ENCODE results near the gene ERCC1. TPM values are rescaled to one million over a fixed set of nuclear protein-coding genes. Genes with fewer than 3 reads are reported as not detected.

Gene ERCC1
- polyA plus RNA-seq, 1 donor from 2014 or later = 69.2 TPM

GRCh38 chr19:45362291-45362690 lies 61.4 kb downstream of the ERCC1 start:
- H3F3A ChIP-seq (ENCODE audit: insufficient read depth, low read length, poor library complexity, severe bottlenecking) = no peaks in the 10 kb centered on the region
- H3K27ac ChIP-seq (ENCODE audit: low read length) = no peak overlapping the region
- no peaks in the 10 kb centered on the region for H3K36me3 ChIP-seq (ENCODE audit: insufficient read depth, low read length)
- TF ChIP-seq EZH2 (IDR thresholded peaks at IDR 0.05; ENCODE audit: borderline replicate concordance, insufficient read depth, low read length, poor library complexity, severe bottlenecking) (no peak), MXI1 (conservative IDR thresholded peaks at IDR 0.05; ENCODE audit: poor library complexity, severe bottlenecking) (no peak), POLR2AphosphoS5 (IDR thresholded peaks at IDR 0.05) (no peak), TAF1 (IDR thresholded peaks at IDR 0.05; ENCODE audit: low read depth) (no peak), RAD21 (conservative IDR thresholded peaks at IDR 0.05) (no peak), SMC3 (conservative IDR thresholded peaks at IDR 0.05; ENCODE audit: poor library complexity) (no peak), EP300 (conservative IDR thresholded peaks at IDR 0.05; ENCODE audit: poor library complexity, severe bottlenecking) (no peak)
- TF ChIP-seq, protein P1, sequence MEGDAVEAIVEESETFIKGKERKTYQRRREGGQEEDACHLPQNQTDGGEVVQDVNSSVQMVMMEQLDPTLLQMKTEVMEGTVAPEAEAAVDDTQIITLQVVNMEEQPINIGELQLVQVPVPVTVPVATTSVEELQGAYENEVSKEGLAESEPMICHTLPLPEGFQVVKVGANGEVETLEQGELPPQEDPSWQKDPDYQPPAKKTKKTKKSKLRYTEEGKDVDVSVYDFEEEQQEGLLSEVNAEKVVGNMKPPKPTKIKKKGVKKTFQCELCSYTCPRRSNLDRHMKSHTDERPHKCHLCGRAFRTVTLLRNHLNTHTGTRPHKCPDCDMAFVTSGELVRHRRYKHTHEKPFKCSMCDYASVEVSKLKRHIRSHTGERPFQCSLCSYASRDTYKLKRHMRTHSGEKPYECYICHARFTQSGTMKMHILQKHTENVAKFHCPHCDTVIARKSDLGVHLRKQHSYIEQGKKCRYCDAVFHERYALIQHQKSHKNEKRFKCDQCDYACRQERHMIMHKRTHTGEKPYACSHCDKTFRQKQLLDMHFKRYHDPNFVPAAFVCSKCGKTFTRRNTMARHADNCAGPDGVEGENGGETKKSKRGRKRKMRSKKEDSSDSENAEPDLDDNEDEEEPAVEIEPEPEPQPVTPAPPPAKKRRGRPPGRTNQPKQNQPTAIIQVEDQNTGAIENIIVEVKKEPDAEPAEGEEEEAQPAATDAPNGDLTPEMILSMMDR (IDR thresholded peaks at IDR 0.05; ENCODE audit: poor library complexity, severe bottlenecking) = no peak
- TF ChIP-seq, protein P2, sequence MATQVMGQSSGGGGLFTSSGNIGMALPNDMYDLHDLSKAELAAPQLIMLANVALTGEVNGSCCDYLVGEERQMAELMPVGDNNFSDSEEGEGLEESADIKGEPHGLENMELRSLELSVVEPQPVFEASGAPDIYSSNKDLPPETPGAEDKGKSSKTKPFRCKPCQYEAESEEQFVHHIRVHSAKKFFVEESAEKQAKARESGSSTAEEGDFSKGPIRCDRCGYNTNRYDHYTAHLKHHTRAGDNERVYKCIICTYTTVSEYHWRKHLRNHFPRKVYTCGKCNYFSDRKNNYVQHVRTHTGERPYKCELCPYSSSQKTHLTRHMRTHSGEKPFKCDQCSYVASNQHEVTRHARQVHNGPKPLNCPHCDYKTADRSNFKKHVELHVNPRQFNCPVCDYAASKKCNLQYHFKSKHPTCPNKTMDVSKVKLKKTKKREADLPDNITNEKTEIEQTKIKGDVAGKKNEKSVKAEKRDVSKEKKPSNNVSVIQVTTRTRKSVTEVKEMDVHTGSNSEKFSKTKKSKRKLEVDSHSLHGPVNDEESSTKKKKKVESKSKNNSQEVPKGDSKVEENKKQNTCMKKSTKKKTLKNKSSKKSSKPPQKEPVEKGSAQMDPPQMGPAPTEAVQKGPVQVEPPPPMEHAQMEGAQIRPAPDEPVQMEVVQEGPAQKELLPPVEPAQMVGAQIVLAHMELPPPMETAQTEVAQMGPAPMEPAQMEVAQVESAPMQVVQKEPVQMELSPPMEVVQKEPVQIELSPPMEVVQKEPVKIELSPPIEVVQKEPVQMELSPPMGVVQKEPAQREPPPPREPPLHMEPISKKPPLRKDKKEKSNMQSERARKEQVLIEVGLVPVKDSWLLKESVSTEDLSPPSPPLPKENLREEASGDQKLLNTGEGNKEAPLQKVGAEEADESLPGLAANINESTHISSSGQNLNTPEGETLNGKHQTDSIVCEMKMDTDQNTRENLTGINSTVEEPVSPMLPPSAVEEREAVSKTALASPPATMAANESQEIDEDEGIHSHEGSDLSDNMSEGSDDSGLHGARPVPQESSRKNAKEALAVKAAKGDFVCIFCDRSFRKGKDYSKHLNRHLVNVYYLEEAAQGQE (IDR thresholded peaks at IDR 0.05; ENCODE audit: borderline replicate concordance) = no peak
- no peaks in the 10 kb centered on the region for H3K9me2 ChIP-seq (ENCODE audit: insufficient read depth, low read length)
- no peaks in the 10 kb centered on the region for H3K27me3 ChIP-seq (ENCODE audit: insufficient read depth, low read depth, low read length)
- no peak overlapping the region for H3K4me2 ChIP-seq (ENCODE audit: low read length)
- no peaks in the 10 kb centered on the region for H3K79me2 ChIP-seq (replicated peaks; ENCODE audit: insufficient read depth, low read length)
- no peaks in the 10 kb centered on the region for H4K20me1 ChIP-seq (ENCODE audit: insufficient read depth)
- no peak overlapping the region for H3K9ac ChIP-seq (ENCODE audit: low read length)
- no peak overlapping the region for H2AFZ ChIP-seq (ENCODE audit: low read depth, low read length)
- H3K4me3 ChIP-seq (ENCODE audit: low read length) = no peak overlapping the region
- H3K9me3 ChIP-seq (ENCODE audit: low read length) = no peaks in the 10 kb centered on the region

DNA sequence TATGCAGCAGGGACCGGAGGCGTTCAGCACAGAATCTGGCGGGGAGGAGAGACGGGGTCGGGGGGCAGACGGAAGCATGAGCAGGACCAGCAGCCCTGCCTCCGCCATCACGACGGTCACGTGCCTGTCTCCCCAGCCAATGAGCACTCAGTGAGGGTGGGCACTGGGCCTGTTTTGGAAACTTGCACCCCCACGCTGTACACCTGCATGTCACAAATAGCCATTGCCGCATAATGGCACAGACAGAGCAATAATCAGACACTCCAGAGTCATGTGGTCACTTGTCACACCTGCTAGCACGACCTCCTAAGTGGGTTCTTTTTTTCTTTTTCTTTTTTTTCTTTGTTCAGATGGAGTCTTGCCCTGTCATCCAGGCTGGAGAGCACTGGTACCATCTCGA lies 62.1 kb downstream of the ERCC1 start:
- no peaks in the 10 kb centered on the region for H3K9me3 ChIP-seq (ENCODE audit: low read length)
- H3K79me2 ChIP-seq (replicated peaks; ENCODE audit: insufficient read depth, low read length) = no peaks in the 10 kb centered on the region
- no peak overlapping the region for H3K27ac ChIP-seq (ENCODE audit: low read length)
- no peak overlapping the region for H3K4me2 ChIP-seq (ENCODE audit: low read length)
- H3K4me3 ChIP-seq (ENCODE audit: low read length) = no peak overlapping the region
- no peak overlapping the region for H3K9ac ChIP-seq (ENCODE audit: low read length)
- H2AFZ ChIP-seq (ENCODE audit: low read depth, low read length) = no peak overlapping the region
- H3K27me3 ChIP-seq (ENCODE audit: insufficient read depth, low read depth, low read length) = no peaks in the 10 kb centered on the region
- H3K36me3 ChIP-seq (ENCODE audit: insufficient read depth, low read length) = no peaks in the 10 kb centered on the region
- no peaks in the 10 kb centered on the region for H4K20me1 ChIP-seq (ENCODE audit: insufficient read depth)
- H3F3A ChIP-seq (ENCODE audit: insufficient read depth, low read length, poor library complexity, severe bottlenecking) = no peaks in the 10 kb centered on the region
- TF ChIP-seq SMC3 (conservative IDR thresholded peaks at IDR 0.05; ENCODE audit: poor library complexity) (no peak), MXI1 (conservative IDR thresholded peaks at IDR 0.05; ENCODE audit: poor library complexity, severe bottlenecking) (no peak), POLR2AphosphoS5 (IDR thresholded peaks at IDR 0.05) (no peak)
- H3K9me2 ChIP-seq (ENCODE audit: insufficient read depth, low read length) = no peaks in the 10 kb centered on the region

Data from neural cell (in vitro differentiated cells).